ENCODE data around the gene STAT6.

The STAT6 gene

DNA sequence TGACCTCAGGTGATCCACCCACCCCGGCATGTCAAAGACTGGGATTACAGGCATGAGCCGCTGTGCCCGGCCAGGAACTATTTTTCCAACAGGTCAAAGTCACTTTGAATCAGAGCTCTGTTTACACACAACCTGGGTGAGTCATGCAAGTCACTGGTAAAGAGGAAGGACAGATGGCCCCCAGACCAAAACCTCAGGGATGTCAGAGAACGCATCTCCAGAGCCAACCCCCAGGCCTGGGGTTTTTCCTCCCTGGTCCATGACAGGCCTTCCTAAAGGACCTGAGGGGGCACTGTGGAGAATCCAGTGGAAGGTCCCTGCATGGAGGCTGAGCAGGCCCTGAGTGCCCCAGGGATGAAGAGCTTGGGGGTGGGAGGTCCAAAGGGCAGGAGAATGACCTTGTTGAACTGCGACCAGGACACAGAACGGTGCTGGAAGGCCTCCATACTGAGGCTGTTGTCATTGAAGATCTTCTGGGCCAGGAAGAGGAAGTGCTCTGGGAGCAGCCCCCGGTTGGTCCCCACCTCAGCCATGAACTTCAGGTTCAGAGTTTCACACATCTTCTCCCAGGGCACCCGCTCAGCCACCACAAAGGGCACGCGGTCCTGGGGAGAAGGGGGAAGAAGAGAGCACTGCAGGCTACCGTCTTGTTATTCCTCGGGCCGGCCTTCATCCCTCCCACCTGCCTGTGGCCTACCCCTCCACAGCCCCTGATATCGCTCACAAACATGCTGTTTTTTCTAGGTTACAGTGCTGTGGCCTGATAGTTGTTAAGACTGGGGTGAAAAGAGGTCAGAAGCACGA lies 9.1 kb downstream of the STAT6 start:
- no peak for DNase-seq (ENCODE audit: low read depth in 2 of 2)

DNA sequence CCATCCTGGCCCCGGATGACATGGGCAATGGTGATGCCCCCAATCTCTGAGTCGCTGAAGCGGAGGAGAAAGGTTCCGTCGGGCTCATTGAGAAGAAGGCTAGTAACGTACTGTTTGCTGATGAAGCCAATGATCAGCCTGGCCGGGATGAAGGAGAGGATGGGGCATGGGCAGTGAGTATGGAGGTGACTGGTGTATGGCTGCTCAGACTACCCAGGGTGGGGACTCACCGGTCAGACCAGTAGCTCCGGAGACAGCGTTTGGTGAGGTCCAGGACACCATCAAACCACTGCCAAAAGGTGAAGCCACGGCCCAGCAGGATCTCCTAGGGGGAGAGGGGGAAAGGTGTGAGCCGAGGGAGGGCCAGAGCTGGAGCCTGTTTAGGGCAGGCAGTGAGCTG lies 11.4 kb downstream of the STAT6 start:
- no peak for DNase-seq (ENCODE audit: low read depth in 2 of 2)

DNA sequence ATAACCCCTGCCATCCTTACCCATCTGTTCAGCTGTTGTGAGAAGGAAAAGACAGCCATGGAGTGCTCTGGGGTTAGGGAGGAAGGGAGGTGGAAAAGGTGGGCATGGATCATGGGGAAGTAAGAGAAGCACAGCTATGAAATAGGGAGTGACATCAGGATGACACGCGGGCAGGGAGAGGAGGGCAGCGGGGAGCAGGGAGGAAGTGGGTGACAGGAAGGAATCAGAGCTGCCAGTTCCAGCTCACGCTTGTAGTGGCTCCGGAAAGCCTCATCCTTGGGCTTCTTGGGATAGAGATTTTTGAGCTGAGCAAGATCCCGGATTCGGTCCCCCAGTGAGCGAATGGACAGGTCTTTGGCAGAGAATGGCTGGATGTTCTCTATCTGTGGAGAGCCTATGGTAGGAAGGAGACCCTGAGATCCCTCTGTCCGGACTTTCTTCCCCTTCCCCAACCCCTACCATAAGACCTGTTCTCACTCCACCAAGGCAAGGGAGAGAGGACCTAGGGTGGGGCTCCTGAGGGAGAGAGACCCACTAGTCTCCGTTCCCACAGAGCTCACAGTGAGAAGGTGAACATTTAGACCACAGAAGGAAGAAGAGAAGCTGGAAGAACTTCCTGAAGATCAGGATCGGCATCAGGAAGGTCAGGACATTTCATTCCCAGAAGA lies 12.0 kb downstream of the STAT6 start:
- DNase-seq (ENCODE audit: low read depth in 2 of 2): no peak

DNA sequence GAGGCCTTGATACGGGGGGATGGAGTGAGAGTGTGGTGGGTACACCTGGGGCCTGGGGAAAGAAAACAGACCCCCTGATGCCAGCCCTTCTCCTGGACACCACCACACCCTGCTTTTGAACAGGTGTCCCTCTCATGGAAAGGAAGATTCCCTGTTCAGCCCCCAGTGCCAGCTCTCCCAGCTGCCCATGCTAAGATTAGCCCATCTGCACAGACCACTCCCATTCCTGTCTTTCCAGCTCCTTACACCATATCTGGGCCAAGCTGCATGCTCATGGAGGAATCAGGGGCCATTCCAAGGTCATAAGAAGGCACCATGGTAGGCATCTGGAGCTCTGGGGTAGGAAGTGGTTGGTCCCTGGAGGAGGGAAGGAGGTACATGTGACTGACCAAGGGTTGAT lies 12.6 kb downstream of the STAT6 start:
- DNase-seq (ENCODE audit: low read depth in 2 of 2): no peak

DNA sequence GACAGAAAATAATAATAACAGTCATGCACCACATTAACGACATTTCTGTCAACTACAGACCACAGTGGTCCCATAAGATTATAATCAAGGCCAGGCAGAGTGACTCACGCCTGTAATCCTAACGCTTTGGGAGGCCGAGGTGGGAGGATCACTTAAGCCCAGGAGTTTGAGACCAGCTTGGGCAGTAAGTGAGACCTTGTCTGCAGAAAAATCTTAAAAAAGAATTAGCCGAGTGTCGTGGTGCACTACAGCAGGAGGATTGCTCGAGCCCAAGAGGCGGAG lies 13.7 kb downstream of the STAT6 start:
- no peak for DNase-seq (ENCODE audit: low read depth in 2 of 2)

DNA sequence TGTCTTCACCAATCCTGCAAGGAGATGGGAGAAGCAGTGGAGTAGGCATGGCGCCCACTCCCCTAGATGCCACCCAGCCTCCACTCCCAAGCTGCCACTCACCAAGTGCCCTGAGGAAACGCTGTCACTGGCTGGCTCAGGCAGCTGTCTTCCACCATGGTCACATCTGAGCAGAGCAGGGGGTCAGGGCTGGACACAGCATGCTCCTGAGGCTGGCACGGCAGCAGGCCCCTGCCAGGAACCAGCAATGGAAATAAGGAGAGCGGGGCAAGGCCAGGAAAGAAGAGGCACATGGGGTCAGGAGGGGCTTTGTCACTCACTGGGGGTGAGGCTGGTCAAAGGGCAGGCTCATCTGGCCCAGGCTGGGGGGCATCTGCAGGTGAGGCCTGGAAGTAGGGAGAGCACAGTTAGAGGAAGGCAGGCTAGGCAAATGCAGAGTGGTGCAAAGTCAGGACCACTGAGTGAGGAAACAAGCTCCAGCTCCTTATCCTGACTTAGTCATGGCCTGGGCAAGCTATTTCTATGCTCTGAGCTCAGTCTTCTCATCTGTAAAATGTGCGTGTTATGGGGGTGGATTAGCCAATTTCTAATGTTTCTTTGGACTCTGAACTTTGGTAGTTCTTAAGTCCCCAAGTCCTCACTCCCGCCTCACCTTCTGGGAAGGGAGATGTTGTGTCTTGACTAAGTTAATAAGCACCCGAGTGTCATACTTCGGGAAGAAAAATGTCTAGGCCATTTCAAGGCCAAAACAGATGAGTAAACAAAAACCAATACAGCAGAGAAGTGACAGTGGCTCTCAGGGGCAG lies 14.2 kb downstream of the STAT6 start:
- no peak for DNase-seq (ENCODE audit: low read depth in 2 of 2)

DNA sequence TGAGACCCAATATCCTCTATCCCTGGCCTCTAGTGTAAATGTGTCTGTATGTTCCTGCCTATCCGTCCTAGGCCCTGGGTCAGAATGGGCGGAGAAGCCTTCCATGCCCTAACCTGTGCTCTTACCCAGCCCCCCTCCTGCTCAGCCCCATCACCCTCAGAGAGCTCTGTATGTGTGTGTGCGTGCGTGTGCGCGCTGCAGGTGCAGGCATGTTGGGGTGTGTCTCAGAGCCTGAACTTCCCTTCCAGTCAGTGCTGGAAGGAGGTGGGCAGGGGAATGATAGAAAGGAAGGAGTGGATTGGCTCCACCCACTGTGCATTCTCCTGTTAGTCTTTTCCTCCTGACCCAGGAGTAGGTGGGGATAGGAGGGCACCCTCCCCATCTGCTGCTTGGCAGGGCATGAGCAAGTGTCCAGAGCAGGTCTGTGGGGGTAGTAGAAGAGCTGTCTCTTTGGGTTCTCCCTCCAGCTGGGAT lies 15.0 kb downstream of the STAT6 start:
- DNase-seq (ENCODE audit: low read depth in 2 of 2): no peak

DNA sequence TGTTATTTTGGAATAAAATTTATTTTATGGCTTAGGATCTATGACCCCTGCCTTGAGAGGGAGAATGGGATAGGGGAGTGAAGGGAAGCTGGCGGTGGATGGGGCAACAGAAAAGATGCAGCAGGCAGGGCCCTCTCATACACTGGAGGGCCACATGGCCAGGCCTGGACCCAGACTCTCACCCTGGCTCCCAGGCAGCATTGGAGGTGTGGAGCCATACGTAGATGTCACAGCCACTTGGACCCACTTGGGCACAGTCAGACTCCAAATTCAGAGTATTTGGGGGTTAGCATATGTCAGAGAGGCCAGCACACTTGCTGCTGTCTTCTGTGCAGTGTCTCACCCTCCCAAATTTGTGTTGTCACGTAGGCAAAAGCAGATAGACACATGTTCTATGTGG lies 15.7 kb downstream of the STAT6 start:
- no peak for DNase-seq (ENCODE audit: low read depth in 2 of 2)

DNA sequence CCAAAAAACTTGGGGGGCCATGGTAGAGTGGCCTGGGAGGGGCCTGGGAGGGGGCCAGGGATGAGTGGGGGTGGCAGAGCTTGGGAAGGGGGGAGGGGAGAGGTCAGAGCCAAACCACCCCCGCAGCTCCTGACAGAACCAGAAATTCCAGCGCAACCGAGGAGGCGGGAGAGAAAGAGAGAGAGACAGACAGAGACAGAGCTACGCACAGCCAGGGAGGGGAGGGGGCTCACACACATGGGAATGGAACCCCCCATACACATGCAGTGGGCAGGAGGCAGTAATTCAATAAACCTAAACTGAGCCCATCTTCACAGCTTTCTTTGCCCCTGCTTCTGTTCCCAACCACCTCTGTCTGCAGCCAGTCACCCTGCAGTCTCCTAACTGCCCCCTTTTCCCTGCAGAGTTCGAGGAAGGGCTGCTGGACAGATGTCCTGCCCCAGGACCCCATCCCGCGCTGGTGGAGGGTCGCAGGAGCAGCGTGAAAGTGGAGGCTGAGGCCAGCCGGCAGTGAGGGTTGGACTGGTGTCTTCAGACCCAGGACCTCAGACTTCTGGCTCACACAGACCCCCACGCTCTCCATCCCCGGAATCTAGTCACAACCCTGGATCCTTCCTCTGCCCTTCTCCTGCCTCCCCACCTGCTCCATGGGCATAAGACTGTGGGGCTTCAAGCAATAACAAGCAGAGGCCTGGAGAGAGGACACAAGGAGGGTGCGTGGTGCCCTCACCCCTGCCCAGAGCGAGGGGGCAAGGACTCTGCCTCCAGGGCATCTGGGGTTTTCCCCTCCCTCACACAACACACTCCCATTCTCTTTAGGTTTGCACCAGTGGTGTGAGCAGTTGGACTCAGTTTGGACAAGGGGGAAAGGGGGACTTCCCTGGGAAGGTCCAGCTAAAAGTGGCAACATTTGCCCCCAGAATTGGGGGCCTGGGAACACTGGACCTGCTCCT lies 16.7 kb downstream of the STAT6 start:
- DNase-seq (ENCODE audit: low read depth in 2 of 2): no peak

DNA sequence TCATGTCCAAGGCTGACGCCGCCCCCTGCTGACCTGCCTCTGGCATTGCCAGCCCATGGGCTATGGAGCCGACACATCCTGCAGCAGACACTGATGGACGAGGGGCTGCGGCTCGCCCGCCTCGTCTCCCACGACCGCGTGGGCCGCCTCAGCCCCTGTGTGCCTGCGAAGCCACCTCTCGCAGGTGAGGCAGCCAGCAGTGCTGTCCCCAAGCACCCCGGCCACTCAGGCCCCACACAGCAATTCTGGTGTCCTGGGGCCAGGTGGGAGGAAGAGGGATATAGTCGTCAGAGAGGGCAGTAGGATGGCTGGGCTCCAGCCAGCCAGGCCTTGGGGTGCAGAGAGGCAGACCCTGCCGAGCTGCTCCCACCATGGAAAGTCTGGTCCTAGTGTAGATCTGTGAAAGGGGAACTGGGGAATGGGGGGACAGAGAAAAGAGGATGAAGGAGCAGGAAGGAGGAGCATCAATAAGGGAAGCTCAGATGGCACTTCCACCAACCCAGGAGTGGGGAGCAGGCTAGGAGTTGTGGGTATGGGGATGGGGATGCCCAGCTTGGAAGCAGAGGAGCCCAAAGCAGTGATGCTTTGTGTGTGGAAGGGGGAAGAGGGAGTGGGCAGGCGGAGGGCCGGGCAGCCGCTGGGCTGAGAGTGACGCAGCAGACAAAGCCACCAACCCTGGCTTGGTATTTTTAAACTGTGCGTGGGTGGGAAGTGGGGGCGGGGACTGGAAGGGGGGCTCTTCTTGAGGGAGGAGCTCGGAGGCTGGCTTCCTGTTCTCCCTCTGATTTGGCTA lies 17.6 kb downstream of the STAT6 start:
- peak in 1 of 2 experiments; percentile 68 for DNase-seq (ENCODE audit: low read depth in 2 of 2)

DNA sequence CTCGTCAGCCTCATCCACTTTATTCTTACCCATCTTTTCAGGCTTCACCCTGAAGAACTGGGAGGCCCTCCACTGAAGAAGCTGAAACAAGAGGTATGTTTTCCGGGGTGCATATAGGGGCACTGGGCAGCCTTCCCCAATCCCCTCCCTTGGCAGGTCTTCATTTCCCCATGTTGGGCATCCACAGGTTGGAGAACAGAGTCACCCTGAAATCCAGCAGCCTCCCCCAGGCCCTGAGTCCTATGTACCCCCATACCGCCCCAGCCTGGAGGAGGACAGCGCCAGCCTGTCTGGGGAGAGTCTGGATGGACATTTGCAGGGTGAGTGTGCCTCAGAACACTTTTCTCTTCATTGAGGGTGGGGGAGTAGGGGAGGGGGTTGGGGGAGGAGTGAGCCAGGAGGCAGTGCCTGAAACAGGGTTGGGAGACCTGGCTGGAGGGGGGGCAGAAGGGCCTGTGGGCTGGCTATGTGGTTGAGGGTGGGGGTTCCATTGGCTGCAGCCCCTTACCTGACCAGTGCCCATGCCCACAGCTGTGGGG lies 18.2 kb downstream of the STAT6 start:
- no peak for DNase-seq (ENCODE audit: low read depth in 2 of 2)

DNA sequence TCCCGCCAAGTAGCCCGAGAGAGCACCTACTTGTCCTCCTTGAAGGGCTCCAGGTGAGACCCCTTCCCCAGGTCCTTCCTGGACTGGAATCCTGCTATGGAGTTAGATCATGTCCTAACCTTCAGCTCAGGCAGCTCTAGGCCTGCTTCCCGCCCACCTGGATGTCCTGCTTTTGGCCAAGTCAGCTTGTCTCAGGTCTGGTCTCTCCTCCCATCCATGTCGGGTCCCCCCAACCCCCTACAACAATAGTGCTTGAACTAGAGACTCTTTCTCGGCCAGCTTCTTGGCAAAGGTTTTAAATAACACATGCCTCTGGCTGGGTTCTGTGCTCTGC lies 18.7 kb downstream of the STAT6 start:
- DNase-seq (ENCODE audit: low read depth in 2 of 2): no peak

DNA sequence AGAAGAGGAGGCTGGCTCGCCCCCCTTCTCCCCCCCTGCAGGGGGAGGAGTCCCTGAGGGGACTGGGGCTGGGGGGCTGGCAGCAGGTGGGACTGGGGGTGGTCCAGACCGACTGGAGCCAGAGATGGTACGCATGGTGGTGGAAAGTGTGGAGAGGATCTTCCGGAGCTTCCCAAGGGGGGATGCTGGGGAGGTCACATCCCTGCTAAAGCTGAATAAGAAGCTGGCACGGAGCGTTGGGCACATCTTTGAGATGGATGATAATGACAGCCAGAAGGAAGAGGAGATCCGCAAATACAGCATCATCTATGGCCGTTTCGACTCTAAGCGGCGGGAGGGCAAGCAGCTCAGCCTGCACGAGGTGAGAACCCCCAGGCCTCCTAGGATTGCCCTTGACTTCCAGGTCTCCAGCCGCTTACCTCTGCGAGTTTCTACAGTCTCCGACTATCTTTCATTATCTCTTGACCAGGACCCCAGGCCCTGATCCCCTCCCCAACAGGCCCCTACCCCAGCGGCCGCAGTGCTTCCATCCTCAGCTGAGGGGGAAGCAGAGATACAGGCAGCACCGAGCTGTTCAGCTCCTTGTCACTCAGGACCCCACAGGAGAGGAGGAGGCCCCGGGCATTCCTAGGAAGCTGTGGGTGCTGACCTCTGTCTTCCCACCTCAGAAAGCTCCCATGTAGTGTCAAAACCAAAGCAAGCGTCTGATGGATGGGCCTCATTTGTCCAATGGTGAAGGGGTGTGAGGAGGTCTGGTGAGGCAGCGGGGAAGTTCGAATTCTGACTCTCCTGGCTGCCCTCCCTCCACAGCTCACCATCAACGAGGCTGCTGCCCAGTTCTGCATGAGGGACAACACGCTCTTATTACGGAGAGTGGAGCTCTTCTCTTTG lies 19.3 kb downstream of the STAT6 start:
- DNase-seq (ENCODE audit: low read depth in 2 of 2): no peak

DNA sequence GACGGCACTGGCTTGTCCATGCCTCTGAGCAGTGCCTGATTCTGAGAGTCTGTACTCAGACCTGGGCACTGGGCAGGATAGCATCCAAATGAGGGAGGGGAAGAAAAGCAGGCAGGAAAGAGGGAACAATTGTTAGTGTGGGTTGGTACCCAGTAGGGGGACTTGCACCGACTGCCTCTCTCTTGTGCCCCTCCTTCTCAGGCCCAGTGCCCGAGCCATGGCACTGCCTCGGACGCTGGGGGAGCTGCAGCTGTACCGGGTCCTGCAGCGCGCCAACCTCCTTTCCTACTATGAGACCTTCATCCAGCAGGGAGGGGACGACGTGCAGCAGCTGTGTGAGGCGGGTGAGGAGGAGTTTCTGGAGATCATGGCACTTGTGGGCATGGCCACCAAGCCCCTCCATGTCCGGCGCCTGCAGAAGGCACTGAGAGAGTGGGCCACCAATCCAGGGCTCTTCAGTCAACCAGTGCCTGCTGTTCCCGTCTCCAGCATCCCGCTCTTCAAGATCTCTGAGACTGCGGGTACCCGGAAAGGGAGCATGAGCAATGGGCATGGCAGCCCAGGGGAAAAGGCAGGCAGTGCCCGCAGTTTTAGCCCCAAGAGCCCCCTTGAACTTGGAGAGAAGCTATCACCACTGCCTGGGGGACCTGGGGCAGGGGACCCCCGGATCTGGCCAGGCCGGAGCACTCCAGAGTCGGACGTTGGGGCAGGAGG lies 20.1 kb downstream of the STAT6 start:
- DNase-seq (ENCODE audit: low read depth in 2 of 2): no peak

DNA sequence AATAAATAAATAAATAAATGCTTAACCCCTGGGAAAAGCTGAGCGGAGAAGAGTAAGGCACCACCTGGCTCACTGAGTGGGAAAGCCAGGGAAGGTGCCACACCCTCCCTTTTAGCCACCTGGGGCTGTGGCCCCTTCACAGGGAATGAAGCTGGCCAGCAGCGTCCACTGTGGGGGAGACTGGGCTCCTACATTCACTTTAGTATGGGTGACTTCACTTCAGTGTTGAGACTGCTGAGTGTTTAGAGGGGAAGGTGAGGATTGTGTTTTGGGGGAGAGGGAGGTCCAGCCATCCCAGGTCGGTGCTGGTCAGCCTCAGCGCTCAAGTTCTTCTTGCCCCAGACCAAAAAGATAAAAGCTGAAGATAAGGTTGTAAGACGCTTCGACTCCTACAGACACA lies 20.7 kb downstream of the STAT6 start:
- no peak for DNase-seq (ENCODE audit: low read depth in 2 of 2)

DNA sequence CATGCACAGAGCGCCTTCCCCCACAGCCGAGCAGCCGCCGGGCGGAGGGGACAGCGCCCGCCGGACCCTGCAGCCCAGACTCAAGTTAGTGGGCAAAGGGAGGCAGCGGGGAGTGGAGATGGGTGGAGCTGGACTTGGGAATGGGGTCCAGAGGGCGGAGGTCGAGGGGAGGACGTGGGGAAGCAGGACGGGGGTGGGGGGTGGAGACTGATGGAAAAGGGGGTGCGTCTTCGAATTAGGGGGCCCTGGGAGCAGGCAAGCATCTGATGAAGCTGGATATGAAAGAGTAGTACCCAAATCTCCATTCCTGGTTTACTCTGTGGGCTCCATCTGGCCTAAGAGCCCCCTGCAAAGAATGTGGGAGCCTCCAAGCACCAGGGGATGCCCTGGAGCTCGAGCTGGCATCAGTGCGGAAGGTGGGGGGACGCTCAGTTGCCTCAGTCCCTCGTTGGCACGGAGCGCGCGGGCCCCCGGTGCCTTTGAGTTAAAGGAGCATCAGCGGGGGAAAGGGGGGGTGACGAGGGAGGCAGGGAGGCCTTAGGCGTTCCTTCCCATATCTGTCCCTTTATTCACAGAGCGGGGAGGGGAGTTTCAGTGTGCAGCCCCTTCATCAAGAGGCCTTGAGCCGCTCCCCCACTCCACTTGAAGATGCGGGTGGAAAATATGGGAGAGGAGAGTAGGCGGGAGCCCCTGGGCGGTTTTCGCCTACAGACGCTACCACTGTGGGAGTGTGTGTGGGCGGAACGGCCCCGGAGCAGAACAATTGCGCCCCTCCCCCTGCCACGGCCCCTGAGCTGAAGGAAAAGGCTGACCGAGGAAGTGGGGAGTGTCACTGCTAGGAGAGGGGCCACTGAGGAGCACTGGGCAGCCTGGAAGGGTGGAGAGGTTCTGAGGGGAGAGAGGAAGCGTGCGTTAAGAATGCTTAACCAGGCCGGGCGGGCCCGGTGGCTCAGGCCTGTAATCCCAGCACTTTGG lies 21.6 kb downstream of the STAT6 start:
- DNase-seq (ENCODE audit: low read depth in 2 of 2): peak in 1 of 2 experiments; percentile 19

DNA sequence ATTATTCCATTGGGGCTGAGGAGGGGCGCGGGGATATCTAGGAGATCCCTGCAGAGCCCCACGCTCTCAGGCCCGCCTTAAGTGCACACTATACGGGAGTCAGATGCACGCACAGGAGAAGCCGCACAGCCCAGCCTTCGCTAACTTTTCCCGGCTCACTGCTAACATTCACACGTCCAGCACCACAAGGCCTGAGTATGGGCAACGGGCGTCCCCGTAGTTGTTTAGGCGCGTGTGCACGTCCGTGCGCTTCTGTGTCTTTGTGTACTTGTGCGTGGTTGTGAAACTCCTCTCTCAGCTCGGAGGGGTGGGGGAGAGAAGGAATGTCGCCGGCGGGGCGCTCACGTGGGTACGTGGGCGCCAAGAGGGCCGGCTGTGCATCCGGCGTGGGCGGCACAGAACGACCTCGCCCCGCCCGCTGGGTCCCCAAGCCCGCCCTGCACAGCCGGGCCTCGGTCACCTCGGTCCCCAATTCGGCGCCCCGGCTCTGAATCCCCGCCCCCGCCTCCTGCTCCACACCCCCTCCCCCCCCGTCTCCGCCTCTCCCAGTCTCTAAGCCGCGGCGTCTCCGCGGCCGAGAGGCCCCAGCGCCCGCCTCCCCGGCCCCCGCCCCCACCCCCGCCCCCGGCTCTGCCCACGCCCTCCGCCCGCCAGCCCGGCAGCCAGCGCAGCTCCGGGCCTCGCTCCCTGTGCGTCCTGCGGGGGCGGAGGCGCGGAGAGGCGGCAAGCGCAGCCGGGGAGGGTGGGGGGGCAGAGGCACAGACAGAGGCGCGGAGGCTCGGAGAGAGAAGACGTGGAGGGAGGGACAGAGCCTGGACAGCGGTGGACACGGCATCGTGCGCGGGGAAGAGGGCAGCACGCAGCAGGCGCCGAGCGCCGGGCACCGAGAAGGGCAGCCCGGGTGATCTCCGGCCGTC lies 22.6 kb downstream of the STAT6 start, which contains the start of gene NAB2:
NAB2 (plus strand) TSS at position 761 of the 917 bp plus-strand sequence. CDS start 158 bp downstream, outside the sequence.
- DNase-seq (ENCODE audit: low read depth in 2 of 2): peak; percentile 94
